HCT116 (cell line): ENCODE measurements around the gene SOX30. TPM values are rescaled to one million over a fixed set of nuclear protein-coding genes. Genes with fewer than 3 reads are reported as not detected.

Experiments
- ATAC-seq: fragments of 200-7000 bp; cut with Tn5 transposase; 2 replicates; pipeline ENCODE4 v1.9.1; 2020; ENCODE audit warnings: mild to moderate bottlenecking, moderate library complexity
- BruUV-seq: library from RNA; stranded (reverse); fragments of 400-500 nt; replicated peaks from 2 replicates; lab custom pipeline; 2021; lab: Mats Ljungman, UMichigan
- CTCF ChIA-PET: fragments of 300-600 bp; sonication (Branson Sonifier 250); formaldehyde crosslinking; loops from one replicate; lab custom pipeline; 2021; ENCODE audit warnings: antibody characterized with exemption; lab: Charles Lee
- POLR2A ChIA-PET: fragments of 300-600, 350-600 bp; sonication (Branson Sonifier 250); formaldehyde crosslinking; loops from one replicate; lab custom pipeline; 2021; ENCODE audit warnings: antibody characterized with exemption; lab: Charles Lee
- RAD21 ChIA-PET, 2 experiments: fragments of 300-600 bp; sonication (Branson Sonifier 250); formaldehyde crosslinking; loops; one replicate each; lab custom pipeline; 2023; ENCODE audit warnings: low total read pairs in 2 of 2; ENCODE audit not compliant: uncharacterized antibody in 2 of 2, unreplicated experiment in 2 of 2, low non-redundant PET in 1 of 2; lab: Charles Lee
- DNase-seq: peaks from one replicate; pipeline ENCODE4 v3.0.0-alpha.2; 2010; ENCODE audit warnings: low read depth, low spot score
- H2AFZ ChIP-seq: fragments of 200-600 bp; shearing (Covaris generic), sonication (generic); 2 replicates; pipeline ENCODE4 v1.6.1; 2017; ENCODE audit warnings: low read depth, mixed run types, mixed read lengths, antibody characterized with exemption, low read length; ENCODE audit not compliant: poor library complexity, severe bottlenecking
- H3K27ac ChIP-seq: 2 replicates; pipeline ENCODE4 v1.5.1; 2012; ENCODE audit warnings: low read depth, low read length
- H3K27me3 ChIP-seq: fragments of 200-600 bp; sonication (generic); 2 replicates; pipeline ENCODE4 v1.6.1; 2016; ENCODE audit warnings: mixed run types, low read length, mixed read lengths; ENCODE audit not compliant: insufficient read depth
- H3K36me3 ChIP-seq, 2 experiments: fragments of 200-500 bp in 1 of 2; fragments of 200-600 bp in 1 of 2; sonication (Bioruptor generic) in 1 of 2; sonication (generic) in 1 of 2; 2 replicates each; pipeline versions ENCODE4 v1.5.1 to v1.6.1; 2014 to 2016; ENCODE audit warnings: low read length in 2 of 2, inconsistent platforms in 1 of 2, mixed read lengths in 1 of 2, mixed run types in 1 of 2; ENCODE audit not compliant: insufficient read depth in 2 of 2, control insufficient read depth in 1 of 2
- H3K4me1 ChIP-seq, 2 experiments: fragments of 200-600 bp in 1 of 2; sonication (generic) in 1 of 2; 2 replicates each; pipeline versions ENCODE4 v1.5.1 to v1.6.1; 2012 to 2017; ENCODE audit warnings: low read length in 2 of 2, inconsistent platforms in 1 of 2, mild to moderate bottlenecking in 1 of 2, mixed read lengths in 1 of 2, mixed run types in 1 of 2, moderate library complexity in 1 of 2; ENCODE audit not compliant: insufficient read depth in 2 of 2, control insufficient read depth in 1 of 2
- H3K4me2 ChIP-seq: fragments of 200-600 bp; sonication (generic); 2 replicates; pipeline ENCODE4 v1.6.1; 2017; ENCODE audit warnings: mixed run types, low read length, mixed read lengths
- H3K4me3 ChIP-seq, 2 experiments: fragments of 200-600 bp in 1 of 2; sonication (generic) in 1 of 2; replicated peaks in 1 of 2; 2 replicates each; pipeline ENCODE4 v1.5.1; 2011 to 2016; ENCODE audit warnings: low read length in 2 of 2, control low read depth in 1 of 2, low read depth in 1 of 2, mild to moderate bottlenecking in 1 of 2, mixed read lengths in 1 of 2, mixed run types in 1 of 2
- H3K79me2 ChIP-seq: fragments of 200-600 bp; sonication (generic); 2 replicates; pipeline ENCODE4 v1.6.1; 2017; ENCODE audit warnings: mild to moderate bottlenecking, mixed run types, low read length, moderate library complexity, mixed read lengths; ENCODE audit not compliant: insufficient read depth
- H3K9ac ChIP-seq: fragments of 200-600 bp; sonication (generic); 2 replicates; pipeline ENCODE4 v1.6.1; 2016; ENCODE audit warnings: low read length, mixed read lengths
- H3K9me2 ChIP-seq: fragments of 200-600 bp; sonication (generic), shearing (Covaris generic); 2 replicates; pipeline ENCODE4 v1.6.1; 2017; ENCODE audit warnings: mixed run types, mild to moderate bottlenecking, moderate library complexity; ENCODE audit not compliant: insufficient read depth
- H3K9me3 ChIP-seq, 2 experiments: fragments of 200-500 bp in 1 of 2; fragments of 200-600 bp in 1 of 2; sonication (Bioruptor generic) in 1 of 2; sonication (generic) in 1 of 2; 2 replicates each; pipeline ENCODE4 v1.6.1; 2014 to 2017; ENCODE audit warnings: low read length in 2 of 2, mixed read lengths in 2 of 2, inconsistent platforms in 1 of 2, low read depth in 1 of 2, mild to moderate bottlenecking in 1 of 2, mixed run types in 1 of 2, moderate library complexity in 1 of 2; ENCODE audit not compliant: control insufficient read depth in 1 of 2, insufficient read depth in 1 of 2
- H4K20me1 ChIP-seq: fragments of 200-600 bp; sonication (generic), shearing (Covaris generic); 2 replicates; pipeline ENCODE4 v1.6.1; 2017; ENCODE audit warnings: mixed run types, mild to moderate bottlenecking, moderate library complexity; ENCODE audit not compliant: insufficient read depth
- EGR1 ChIP-seq: IDR thresholded peaks from 2 replicates; pipeline ENCODE4 v1.6.1; 2012; ENCODE audit warnings: low read depth
- ELF1 ChIP-seq: IDR thresholded peaks from 2 replicates; pipeline ENCODE4 v1.6.1; 2012; ENCODE audit warnings: low read depth, borderline replicate concordance
- EZH2 ChIP-seq: fragments of 200-600 bp; sonication (generic); IDR thresholded peaks from 2 replicates; pipeline ENCODE4 v1.6.1; 2017; ENCODE audit warnings: antibody characterized with exemption, mixed run types
- POLR2AphosphoS5 ChIP-seq: IDR thresholded peaks from 2 replicates; pipeline ENCODE4 v1.6.1; 2011; ENCODE audit warnings: mild to moderate bottlenecking, low read depth, low read length, moderate library complexity
- RAD21 ChIP-seq: IDR thresholded peaks from 2 replicates; pipeline ENCODE4 v1.6.1; 2012; ENCODE audit warnings: low read depth, mild to moderate bottlenecking
- SIN3A ChIP-seq: IDR thresholded peaks from 2 replicates; pipeline ENCODE4 v1.6.1; 2012; ENCODE audit warnings: low read depth
- SRF ChIP-seq: IDR thresholded peaks from 2 replicates; pipeline ENCODE4 v1.6.1; 2012; ENCODE audit warnings: low read depth
- TCF7L2 ChIP-seq: IDR thresholded peaks from 2 replicates; pipeline ENCODE4 v1.7.0; 2011; ENCODE audit warnings: borderline replicate concordance, inconsistent platforms; ENCODE audit not compliant: insufficient read depth, insufficient read length; ENCODE audit errors: extremely low read depth
- YY1 ChIP-seq: IDR thresholded peaks from 2 replicates; pipeline ENCODE4 v1.6.1; 2011; ENCODE audit warnings: low read length, low read depth, moderate library complexity, mild to moderate bottlenecking; ENCODE audit not compliant: insufficient replicate concordance; ENCODE audit errors: extremely low read depth
- intact Hi-C: fragments of 100-400 bp; cut with micrococcal nuclease; formaldehyde crosslinking; loops from 2 replicates; pipeline ENCODE4 v1.10.0; 2022
- total RNA-seq: library from RNA; stranded (reverse); gene quantifications from one replicate; pipeline ENCODE4 v1.2.1, GENCODE V29; 2021; ENCODE audit not compliant: unreplicated experiment
- TF ChIP-seq, protein P1 (sequence below): IDR thresholded peaks from 2 replicates; pipeline ENCODE4 v1.6.1; 2012
- TF ChIP-seq, protein P2 (sequence below), 3 experiments: fragments of 200-600 bp in 1 of 3; sonication (generic) in 1 of 3; IDR thresholded peaks in 2 of 3; conservative IDR thresholded peaks in 1 of 3; 2 replicates each; pipeline ENCODE4 v1.5.1; 2012 to 2017; ENCODE audit warnings: low read depth in 2 of 3, low read length in 2 of 3, antibody characterized with exemption in 1 of 3, borderline replicate concordance in 1 of 3, control low read depth in 1 of 3, mild to moderate bottlenecking in 1 of 3, mixed read lengths in 1 of 3, mixed run types in 1 of 3, moderate library complexity in 1 of 3; ENCODE audit not compliant: insufficient read depth in 1 of 3
- TF ChIP-seq, protein P3 (sequence below): IDR thresholded peaks from 2 replicates; pipeline ENCODE4 v1.6.1; 2011; ENCODE audit warnings: mild to moderate bottlenecking, low read length, moderate library complexity; ENCODE audit not compliant: insufficient replicate concordance; ENCODE audit errors: extremely low read depth

Gene SOX30
- total RNA-seq, 1 experiment from 2014 or later: 0.27 TPM

DNA sequence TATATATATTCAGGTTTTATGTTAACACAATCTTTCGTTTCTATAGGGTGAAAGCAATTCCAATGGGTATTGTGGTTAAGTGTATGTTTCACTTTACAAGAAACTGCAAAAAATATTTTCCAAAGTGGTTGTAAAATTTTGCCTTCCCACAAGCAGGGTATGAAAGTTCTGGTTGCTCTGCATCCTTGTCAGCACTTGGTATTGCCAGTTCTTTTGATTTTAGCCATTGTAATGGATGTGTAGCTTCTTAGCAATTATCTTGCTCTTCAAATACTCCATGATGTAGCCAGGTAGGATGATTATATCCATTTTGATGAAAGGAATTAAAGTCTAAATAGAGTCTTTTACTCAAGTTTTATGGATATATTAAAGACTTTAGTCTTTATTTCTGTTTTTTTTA, 67.6 kb downstream of the SOX30 start:
- no TSS peak for BruUV-seq
- Histone ChIP-seq H2AFZ (no peak overlapping the region), H3K36me3 (no peaks in the 10 kb centered on the region), H3K4me3 (no peak overlapping the region), H3K27ac (no peak overlapping the region), H3K27me3 (no peaks in the 10 kb centered on the region), H3K4me2 (no peak overlapping the region), H3K9me3 (no peaks in the 10 kb centered on the region; a peak in 1 of 4 replicates), H3K9me2 (no peaks in the 10 kb centered on the region), H3K9ac (no peak overlapping the region), H3K4me1 (peaks cover 0 to 4% of the 10 kb centered on the region in 2 experiments; a peak in 1 of 4 replicates), H3K79me2 (no peaks in the 10 kb centered on the region)
- no peak for DNase-seq
- intact Hi-C loops: no loop called here
- ChIA-PET CTCF (no interaction called here), RAD21 (no interaction called here)
- no peak for ATAC-seq
- TF ChIP-seq EZH2 (no peak), YY1 (no peak), SRF (no peak)
- TF ChIP-seq, all 23 proteins: peak for 0
- POLR2A ChIA-PET: no interaction called here
- no peaks in the 10 kb centered on the region for H4K20me1 ChIP-seq

DNA sequence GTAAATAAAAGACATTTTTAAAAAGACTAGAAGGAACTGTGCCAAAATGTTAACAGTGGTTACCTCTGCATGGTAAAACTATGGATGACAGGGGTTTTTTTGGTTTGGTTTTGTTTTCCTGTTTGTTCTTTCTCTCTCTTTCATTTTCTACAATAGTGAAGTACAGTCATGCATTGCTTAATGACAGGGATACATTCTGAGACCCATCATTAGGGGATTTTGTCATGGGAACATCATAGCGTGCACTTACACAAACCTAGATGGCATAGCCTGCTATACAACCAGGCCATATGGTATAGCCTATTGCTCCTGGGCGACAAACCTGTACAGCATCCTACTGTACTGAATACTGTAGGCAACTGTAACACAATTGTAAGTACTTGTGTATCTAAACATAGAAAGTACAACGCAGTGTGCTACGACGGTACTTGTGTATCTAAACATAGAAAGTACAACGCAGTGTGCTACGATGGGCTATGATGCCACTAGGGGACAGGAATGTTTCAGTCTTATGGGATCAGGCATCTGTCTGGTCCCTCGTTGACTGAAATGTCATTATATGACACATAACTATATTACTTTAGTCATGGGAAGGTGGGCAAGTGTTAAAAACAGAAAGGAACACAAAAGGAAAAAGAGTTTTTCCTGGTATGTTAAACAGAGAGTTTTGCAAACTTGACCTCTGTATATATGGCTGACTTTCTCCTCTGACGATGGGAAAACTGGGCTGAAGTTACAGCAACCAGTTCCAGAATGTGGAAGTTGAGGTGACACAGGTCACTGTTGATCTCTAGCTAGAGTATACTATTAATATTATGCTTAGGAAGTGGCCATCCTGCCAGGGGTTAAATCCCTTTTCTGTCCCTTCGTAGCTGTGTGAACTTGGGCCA, 69.3 kb downstream of the SOX30 start:
- Histone ChIP-seq H3K4me2 (no peak overlapping the region), H4K20me1 (no peaks in the 10 kb centered on the region), H3K79me2 (no peaks in the 10 kb centered on the region), H3K9me3 (no peaks in the 10 kb centered on the region; a peak in 1 of 4 replicates), H3K4me3 (no peak overlapping the region), H3K9ac (no peak overlapping the region)
- intact Hi-C loops: no loop called here
- RAD21 ChIA-PET: no interaction called here
- no peak for DNase-seq
- CTCF ChIA-PET: no interaction called here
- no TSS peak for BruUV-seq
- TF ChIP-seq ELF1: no peak
- TF ChIP-seq, protein P1, sequence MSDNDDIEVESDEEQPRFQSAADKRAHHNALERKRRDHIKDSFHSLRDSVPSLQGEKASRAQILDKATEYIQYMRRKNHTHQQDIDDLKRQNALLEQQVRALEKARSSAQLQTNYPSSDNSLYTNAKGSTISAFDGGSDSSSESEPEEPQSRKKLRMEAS: no peak
- no peak for TF ChIP-seq EGR1
- TF ChIP-seq TCF7L2: no peak
- no peak for TF ChIP-seq SIN3A
- TF ChIP-seq, protein P2, sequence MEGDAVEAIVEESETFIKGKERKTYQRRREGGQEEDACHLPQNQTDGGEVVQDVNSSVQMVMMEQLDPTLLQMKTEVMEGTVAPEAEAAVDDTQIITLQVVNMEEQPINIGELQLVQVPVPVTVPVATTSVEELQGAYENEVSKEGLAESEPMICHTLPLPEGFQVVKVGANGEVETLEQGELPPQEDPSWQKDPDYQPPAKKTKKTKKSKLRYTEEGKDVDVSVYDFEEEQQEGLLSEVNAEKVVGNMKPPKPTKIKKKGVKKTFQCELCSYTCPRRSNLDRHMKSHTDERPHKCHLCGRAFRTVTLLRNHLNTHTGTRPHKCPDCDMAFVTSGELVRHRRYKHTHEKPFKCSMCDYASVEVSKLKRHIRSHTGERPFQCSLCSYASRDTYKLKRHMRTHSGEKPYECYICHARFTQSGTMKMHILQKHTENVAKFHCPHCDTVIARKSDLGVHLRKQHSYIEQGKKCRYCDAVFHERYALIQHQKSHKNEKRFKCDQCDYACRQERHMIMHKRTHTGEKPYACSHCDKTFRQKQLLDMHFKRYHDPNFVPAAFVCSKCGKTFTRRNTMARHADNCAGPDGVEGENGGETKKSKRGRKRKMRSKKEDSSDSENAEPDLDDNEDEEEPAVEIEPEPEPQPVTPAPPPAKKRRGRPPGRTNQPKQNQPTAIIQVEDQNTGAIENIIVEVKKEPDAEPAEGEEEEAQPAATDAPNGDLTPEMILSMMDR (IDR thresholded peaks at IDR 0.05 in 2 of 3, conservative IDR thresholded peaks at IDR 0.05 in 1 of 3; ENCODE audit: borderline replicate concordance in 1 of 3, insufficient read depth in 1 of 3, low read depth in 2 of 3, low read length in 2 of 3): peak in 1 of 3 experiments; percentile 13; a peak in 1 of 6 replicates
- no peak for TF ChIP-seq POLR2AphosphoS5
- peak; percentile 53 for TF ChIP-seq RAD21
- TF ChIP-seq, protein P3, sequence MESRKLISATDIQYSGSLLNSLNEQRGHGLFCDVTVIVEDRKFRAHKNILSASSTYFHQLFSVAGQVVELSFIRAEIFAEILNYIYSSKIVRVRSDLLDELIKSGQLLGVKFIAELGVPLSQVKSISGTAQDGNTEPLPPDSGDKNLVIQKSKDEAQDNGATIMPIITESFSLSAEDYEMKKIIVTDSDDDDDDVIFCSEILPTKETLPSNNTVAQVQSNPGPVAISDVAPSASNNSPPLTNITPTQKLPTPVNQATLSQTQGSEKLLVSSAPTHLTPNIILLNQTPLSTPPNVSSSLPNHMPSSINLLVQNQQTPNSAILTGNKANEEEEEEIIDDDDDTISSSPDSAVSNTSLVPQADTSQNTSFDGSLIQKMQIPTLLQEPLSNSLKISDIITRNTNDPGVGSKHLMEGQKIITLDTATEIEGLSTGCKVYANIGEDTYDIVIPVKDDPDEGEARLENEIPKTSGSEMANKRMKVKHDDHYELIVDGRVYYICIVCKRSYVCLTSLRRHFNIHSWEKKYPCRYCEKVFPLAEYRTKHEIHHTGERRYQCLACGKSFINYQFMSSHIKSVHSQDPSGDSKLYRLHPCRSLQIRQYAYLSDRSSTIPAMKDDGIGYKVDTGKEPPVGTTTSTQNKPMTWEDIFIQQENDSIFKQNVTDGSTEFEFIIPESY: no peak
- TF ChIP-seq, all 23 proteins: peak for 2
- POLR2A ChIA-PET: no interaction called here
- no peaks in the 10 kb centered on the region for H3K36me3 ChIP-seq
- H3K27me3 ChIP-seq: no peaks in the 10 kb centered on the region
- no peak overlapping the region for H3K27ac ChIP-seq
- H2AFZ ChIP-seq: no peak overlapping the region
- no peaks in the 10 kb centered on the region for H3K9me2 ChIP-seq
- H3K4me1 ChIP-seq: peaks cover 2 to 14% of the 10 kb centered on the region in 2 experiments; a peak in 3 of 4 replicates
- no peak for ATAC-seq
